ENCODE measurements around the gene IFI27L1.

Gene IFI27L1

DNA sequence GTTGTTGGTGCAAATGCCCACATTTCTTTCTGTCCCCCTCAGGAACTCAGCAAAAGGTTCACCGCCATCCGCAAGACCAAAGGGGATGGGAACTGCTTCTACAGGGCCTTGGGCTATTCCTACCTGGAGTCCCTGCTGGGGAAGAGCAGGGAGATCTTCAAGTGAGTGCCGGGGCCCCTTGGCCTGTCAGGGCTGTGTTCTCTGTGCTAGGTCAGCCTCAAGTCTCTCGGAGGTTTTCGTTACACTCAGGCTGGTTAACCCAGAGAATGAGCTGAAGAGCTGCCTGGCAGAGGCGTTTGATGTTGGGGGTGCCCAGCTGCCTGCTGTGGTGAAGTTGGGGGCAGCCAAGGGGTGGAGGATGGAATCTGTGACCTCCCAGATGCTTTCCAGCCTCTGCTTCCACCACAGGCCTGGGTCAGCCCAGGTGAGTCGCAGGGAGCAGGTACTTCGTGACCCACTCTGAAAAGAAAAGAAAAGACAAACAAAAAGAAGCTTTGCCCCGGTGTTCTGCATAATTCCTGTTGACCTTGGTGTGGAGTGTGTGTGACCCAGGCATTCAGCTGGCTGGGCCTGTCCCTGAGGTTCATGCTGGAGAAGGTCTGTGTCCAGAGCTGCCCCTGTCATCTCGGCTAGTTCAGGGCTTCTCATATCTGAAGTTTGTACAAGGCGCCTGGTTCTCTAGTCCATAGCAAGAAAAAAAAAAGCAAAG, 42.0 kb upstream of the IFI27L1 start:
- TF ChIP-seq, protein P1, sequence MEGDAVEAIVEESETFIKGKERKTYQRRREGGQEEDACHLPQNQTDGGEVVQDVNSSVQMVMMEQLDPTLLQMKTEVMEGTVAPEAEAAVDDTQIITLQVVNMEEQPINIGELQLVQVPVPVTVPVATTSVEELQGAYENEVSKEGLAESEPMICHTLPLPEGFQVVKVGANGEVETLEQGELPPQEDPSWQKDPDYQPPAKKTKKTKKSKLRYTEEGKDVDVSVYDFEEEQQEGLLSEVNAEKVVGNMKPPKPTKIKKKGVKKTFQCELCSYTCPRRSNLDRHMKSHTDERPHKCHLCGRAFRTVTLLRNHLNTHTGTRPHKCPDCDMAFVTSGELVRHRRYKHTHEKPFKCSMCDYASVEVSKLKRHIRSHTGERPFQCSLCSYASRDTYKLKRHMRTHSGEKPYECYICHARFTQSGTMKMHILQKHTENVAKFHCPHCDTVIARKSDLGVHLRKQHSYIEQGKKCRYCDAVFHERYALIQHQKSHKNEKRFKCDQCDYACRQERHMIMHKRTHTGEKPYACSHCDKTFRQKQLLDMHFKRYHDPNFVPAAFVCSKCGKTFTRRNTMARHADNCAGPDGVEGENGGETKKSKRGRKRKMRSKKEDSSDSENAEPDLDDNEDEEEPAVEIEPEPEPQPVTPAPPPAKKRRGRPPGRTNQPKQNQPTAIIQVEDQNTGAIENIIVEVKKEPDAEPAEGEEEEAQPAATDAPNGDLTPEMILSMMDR (conservative IDR thresholded peaks at IDR 0.05; ENCODE audit: low read depth, low read length): no peak

DNA sequence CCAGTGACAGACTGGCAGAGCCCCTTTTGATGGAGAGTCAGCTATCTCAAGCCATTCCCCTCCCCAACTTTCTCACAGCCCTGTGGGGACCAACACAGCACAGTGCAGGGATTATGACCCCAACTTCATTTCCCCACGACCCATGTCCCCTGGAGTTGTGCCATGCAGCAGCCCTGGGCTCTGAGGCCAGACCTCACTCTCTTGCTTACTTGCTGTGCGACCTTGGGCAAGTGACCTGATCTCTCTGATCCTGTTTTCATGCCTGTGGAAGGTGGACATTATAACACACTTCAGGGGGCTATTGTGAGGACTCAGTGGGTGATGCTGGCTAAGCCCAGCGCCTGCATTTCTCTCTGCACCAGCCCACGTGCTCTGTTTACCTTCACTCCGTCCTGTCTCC, 40.9 kb upstream of the IFI27L1 start:
- DNase-seq (ENCODE audit: low read depth): no peak
- TF ChIP-seq, protein P1 (conservative IDR thresholded peaks at IDR 0.05; ENCODE audit: low read depth, low read length): no peak
- H3K4me3 ChIP-seq (ENCODE audit: low read depth, low read length): no peak overlapping the region

More for the DNA sequence above, 42.0 kb upstream of the IFI27L1 start:
- H3K4me3 ChIP-seq (ENCODE audit: low read depth, low read length): no peak overlapping the region
- DNase-seq (ENCODE audit: low read depth): no peak

DNA sequence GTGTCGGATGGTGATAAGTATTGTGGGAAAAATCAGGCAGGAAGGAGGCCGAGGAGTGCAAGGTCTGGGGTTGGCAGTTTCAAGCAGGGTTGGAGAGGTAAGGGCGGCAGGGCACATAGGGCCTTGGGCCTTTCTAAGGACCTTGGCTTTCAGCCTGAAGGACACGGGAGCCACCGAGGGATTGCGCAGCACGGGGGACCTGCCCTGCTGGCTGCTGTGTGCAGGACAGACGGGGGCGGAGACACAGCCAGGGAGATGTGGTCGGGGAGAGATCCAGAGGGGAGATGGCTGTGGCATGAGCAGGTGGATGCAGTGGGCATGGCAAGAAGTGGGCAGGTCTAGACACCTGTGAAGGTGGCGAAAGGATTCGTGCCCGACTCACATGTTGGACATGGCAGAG, 40.3 kb upstream of the IFI27L1 start:
- H3K4me3 ChIP-seq (ENCODE audit: low read depth, low read length): no peak overlapping the region
- TF ChIP-seq, protein P1 (conservative IDR thresholded peaks at IDR 0.05; ENCODE audit: low read depth, low read length): no peak
- DNase-seq (ENCODE audit: low read depth): no peak

DNA sequence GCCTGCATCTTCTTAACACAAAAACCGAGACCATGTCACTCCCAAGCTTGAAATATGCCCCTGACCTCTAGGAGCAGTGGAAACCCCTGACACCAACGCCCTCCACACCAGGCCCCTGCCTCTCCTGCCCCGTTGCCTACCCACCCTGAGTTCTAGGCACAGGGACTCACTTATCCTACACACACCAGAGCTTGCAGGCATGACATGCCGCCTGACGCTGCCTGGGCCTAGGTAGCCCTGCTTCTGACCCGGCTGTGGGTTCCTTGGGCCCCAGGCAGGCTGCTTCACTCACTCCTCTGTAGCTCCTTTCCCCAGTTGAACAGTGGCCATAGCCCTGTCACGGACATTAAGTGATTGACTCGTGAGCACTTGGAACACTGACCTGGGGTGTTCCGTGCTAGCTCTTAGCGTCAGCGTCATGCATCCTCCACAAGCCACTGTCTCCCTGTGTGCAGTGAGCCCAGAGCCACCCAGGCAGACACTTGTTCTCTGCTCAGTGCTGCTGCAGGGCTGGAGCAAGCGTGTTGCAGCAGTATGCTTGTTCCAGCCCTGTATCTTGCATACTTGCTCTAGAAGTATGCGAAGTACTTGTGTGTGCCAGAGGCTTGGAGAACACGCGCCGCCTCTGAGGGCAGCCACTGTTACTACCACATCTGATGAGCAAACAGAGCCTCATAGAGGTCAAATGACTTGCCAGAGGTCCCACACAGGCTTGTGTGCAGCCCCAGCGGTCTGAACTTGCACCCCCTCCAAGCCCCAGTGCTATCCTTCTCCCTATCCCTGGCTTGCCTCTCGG, 39.4 kb upstream of the IFI27L1 start:
- peak; percentile 73 for DNase-seq (ENCODE audit: low read depth)
- TF ChIP-seq, protein P1 (conservative IDR thresholded peaks at IDR 0.05; ENCODE audit: low read depth, low read length): no peak
- no peak overlapping the region for H3K4me3 ChIP-seq (ENCODE audit: low read depth, low read length)

DNA sequence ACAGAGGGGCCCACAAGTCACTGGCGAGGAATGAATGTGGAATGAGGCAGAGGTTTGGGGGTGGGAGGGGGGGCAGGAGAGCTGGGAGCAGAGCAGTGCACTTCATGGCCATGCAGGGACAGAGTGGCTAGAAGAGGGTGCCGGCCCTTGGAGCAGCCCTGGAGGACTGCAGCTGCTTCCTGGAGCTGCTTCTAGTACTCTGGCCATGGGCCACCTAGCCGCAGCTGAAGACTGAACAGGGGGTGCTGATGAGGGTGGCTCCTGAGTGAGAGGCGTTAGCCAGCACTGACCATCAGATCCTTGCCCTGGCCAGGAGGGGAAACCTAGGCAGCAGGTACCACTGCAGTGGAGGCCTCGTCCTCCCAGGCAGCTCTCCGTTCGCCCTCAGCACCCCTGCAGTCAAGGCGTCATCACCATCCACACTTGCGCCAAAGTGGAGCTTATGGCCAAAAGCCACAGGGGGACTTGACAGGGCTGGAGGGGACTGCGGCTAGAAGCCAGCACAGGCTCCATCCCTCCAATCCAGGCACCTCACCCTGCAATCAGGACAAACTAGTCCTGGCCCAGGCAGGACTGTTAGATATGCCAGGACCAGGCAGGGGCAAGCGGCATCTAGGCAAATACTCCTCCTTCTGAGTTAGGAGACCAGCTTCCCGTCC, 38.5 kb upstream of the IFI27L1 start:
- no peak for DNase-seq (ENCODE audit: low read depth)
- TF ChIP-seq, protein P1 (conservative IDR thresholded peaks at IDR 0.05; ENCODE audit: low read depth, low read length): no peak
- H3K4me3 ChIP-seq (ENCODE audit: low read depth, low read length): no peak overlapping the region

DNA sequence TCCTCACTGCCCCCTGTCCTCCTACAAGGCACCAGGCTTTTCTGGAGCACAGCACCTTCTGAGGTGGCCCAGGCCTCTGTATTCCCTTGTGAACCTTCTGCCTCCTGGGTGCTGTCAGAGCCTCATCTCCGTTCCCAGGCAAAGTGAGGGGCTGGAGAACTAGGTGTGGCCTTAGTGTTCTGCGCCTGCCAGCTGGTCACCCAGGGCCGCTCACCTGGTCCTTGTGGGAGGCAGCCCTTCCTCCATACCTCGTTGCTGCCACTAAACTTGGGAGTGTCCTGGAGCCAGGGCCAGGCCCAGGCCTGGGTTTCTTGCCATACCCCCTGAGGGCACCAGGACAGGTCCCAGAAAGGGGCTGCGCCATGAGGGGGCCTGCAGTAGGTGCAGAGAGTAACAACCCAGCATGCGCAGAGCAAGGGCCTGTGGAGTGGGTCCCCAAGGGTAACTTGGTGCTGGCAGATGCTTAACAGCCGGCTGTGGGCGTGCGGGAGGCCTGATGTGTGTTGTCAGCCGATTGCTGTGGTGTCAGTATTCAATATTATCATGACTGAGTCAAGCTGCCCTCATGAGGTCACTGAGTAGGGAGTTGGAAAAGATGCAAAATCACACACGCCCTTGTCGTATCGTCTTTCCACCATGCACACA, 37.9 kb upstream of the IFI27L1 start:
- H3K4me3 ChIP-seq (ENCODE audit: low read depth, low read length): no peak overlapping the region
- DNase-seq (ENCODE audit: low read depth): no peak
- TF ChIP-seq, protein P1 (conservative IDR thresholded peaks at IDR 0.05; ENCODE audit: low read depth, low read length): no peak
